Activated naive CD4-positive, alpha-beta T cell (primary cell): ENCODE data around the gene RFTN1.

Experiments
- DNase-seq, 4 experiments: peaks; one replicate each; lab custom pipeline; 2025; lab: John Stamatoyannopoulos, UW

Gene RFTN1, protein sequence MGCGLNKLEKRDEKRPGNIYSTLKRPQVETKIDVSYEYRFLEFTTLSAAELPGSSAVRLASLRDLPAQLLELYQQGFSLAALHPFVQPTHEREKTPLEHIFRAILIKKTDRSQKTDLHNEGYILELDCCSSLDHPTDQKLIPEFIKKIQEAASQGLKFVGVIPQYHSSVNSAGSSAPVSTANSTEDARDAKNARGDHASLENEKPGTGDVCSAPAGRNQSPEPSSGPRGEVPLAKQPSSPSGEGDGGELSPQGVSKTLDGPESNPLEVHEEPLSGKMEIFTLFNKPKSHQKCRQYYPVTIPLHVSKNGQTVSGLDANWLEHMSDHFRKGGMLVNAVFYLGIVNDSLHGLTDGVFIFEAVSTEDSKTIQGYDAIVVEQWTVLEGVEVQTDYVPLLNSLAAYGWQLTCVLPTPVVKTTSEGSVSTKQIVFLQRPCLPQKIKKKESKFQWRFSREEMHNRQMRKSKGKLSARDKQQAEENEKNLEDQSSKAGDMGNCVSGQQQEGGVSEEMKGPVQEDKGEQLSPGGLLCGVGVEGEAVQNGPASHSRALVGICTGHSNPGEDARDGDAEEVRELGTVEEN

DNA sequence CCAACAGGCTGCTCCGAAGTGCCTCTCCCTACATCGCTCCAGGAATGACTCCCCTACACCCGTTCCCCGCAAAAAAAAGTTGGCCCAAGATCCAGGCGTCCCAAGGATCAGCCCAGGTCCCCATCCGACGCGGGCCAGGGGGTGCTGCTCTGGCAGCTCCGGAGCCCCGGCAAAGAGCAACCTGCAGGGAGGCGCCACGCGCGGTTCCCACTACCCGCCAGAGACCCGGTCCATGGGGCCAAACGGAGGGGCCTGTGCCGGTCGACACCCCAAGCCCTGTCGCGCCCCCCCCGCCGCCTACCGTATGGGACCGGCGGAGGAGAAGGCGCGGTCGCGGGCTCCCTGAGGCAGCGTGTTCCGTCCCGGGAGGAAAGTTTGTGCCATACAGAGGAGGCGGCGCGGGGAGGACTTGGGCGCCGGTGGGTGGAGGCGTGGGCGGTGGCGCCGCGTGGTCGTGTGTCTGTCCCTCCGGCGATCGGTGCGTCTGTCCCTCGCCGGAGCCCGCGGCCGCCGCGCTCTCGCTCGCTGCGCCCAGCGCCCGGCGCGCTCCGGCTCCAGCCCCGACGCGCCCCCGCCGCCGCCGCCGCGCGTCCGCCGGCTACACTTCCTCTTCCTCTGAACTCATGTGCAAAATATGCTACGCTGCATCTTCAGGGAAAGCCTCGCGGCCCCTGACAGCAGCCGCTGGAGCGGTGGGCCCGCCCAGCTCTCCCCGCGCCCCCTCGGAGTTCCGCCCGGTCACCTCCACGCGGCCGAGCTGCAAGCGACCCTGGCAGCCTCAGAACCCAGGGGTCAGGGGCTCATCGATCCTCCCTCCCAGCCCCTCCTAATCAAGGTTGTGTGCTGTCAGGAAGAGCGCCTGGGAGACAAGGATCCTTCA lies at the start of gene RFTN1:
RFTN1 (minus strand) TSS at position 559 of the 880 bp plus-strand sequence. CDS start 19,830 bp downstream, outside the sequence.
- peak in 3 of 4 experiments; percentile 11 to 45 (median 17) for DNase-seq

DNA sequence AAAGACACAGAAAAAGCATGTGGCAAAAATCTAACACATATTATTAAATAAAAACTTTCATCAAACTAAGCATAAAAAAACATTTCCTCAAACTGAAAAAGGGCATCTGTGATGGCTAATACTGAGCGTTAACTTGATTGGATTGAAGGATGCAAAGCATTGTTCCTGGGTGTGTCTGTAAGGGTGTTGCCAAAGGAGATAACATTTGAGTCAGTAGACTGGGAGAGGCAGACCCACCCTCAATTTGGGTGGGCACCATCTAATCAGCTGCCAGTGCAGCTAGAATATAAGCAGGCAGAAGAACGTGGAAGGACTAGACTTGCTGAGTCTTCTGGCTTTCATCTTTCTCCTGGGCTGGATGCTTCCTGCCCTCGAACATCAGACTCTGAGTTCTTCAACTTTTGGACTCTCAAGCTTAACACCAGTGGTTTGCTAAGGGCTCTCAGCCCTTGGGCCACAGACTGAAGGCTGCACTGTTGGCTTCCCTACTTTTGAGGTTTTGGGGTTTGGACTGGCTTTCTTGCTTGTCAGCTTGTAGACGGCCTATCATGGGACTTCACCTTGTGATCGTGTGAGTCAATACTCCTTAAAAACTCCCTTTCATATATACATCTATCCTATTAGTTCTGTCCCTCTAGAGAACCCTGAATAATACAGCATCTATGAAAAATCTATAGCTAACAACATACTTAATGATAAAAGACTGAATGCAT lies 46.3 kb upstream of the RFTN1 start:
- no peak for DNase-seq

DNA sequence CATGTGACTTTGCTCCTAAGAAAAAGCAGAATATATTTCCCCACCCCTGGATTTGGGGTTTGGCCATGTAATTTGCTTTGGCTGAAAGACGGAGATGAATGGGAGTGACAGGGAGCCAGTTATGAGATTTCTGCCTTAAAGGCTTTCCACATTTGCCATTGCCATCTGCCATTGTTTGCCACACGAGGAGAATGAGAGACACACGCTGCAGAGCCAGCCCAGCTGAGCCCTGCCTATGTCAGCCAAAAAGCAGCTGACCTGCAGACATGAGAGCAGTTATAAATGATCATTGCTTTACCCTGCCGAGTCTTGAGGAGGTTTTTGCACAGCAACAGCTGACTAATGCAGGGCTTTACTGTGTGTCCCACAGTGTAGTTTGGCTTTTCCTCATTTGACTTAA lies 40.6 kb upstream of the RFTN1 start:
- no peak for DNase-seq

DNA sequence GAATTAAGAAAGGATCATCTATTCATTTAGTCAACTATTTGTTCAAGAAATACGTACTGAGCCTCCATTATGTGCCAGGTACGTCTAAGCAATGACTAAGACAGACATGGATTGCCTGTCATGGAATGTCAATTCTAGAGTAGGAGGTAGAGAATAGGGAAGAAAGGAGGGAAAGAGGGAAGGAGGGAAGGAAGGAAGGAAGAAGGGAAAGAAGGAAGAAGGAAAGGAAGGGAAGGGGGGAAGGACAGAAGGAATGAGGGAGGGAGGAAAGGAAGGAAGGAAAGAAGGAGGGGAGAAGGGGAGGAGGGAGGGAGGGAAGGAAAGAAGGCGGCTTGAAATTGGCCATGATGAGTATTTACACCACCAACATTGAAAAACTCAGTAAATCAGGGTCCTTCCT lies 39.3 kb upstream of the RFTN1 start:
- no peak for DNase-seq

DNA sequence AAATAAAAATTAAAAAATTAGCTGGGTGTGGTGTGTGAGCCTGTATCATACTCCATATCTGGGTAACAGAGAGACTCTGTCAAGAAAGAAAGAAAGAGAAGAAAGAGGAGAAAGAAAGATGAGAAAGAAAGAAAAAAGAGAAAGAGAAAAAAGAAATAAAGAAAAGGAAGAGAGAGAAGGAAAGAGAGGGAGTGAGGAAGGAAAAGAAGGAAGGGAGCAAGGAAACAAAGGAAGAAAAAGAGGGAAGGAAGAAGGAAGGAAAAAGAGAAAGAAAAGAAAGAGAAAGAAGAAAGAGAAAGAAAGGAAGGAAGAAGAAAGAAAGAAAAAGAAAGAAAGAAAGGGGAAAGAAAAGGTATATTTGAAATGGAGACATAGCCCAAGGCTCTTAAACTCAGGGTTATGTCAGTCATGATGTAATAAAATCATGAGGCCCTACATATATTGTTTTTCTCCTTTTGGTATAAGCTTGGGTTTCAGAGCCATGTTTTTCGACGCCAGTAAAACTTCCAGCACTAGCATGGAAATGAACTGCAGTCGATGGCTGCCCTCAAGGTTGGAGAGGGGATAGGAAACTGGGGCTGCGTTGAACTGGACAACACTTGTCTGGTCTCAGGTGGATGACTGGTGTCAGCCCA lies 38.0 kb upstream of the RFTN1 start:
- no peak for DNase-seq

DNA sequence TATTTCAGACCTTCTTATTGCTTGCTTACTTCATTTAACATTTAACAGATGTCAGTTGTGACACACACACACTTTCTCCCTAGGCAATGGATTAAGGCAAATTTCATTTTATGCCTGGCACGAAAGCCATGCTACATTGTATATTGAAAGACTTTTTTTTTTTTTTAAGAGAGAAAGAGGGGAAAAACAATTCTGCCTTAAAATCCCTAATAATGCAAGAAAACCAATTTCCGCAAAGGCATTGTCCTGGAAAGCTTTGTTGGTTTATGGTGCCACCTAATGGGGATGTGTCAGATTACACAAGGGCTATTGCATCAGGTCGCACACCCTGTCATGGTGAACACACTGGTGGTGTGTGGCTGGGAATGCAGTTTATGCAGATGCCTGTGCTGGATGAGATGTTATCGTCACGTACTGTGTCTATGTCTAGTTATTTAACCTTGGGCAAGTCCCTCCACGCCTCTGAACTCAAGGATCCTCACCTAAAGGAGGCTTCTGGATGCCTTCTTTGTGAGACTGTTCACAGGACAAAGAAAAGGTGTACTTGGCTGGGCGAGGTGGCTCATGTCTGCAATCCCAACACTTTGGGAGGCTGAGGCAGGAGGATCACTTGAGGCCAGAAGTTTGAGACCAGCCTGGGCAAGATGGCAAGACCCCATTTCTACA lies 37.3 kb upstream of the RFTN1 start:
- DNase-seq, result peak; percentile 11 to 37 (median 14)

DNA sequence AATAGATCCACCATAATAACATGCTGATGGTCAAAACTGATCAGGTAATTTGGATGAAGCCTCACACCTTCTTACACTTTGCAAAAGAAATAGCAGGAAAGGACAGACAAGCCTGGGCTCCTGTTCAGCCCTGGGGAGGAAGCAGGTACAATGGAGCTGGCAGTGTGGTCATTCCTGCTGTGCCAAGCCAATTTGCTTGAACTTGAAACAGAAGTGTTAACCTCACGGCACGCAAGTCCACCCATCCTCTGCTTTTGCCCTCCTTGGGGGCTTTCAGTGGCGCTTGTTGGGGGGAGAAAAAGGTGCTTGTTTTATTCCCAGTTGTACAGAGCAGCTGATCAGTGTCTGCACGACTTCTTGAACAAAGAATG lies 36.8 kb upstream of the RFTN1 start:
- DNase-seq, result no peak

DNA sequence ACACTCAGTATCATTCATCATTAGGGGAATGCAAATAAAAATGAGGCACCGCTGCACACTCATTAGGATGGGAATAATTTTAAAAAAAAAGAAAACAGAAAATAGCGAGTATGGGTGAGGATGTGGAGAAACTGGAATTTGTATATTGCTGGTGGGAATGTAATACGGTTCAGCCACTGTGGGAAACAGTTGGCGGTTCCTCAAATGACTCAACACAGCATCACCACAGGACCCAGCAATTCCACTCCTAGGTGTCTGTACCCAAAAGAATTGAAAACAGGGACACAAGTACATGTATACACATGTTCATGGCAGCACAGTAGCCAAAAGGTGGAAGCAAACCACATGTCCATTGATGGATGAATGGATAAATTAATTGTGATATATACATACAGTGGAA lies 35.2 kb upstream of the RFTN1 start:
- DNase-seq, result no peak

DNA sequence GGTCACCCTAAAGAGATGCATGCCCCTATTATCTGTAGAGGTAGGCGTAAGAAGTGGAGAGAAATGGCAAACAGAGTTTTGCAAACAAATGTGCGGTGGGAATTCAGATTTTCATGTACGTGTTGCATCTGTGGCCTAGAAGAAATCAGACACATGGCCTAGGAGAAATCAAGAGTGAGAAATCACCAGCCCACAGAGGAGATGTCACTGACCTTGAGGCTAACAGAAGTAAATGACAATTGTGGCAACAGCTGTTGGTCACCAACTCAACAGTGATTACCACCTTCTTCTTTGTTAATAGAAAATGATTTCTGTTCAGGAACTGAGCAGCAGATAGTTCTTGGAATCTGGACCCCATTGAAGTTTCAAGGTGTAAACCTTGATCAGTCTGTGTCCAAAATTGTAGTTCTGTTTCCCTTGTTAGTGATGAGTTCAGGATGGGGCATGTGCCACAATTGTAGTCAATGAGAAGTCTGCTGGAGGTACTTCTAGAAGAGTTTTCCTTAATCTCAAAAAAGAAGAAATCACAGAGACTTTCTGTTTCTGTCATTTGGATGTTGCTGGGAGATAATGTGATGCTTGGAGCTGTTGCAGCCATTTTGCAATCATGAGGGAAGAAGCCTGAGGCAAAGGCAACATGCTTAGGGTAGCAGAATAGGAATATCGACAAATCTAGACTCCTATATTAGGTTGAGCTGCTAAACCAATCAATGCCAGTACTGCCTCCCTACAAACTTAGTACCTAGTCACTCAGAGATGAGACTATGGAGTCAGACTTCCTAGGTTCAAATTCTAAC lies 34.3 kb upstream of the RFTN1 start:
- no peak for DNase-seq

DNA sequence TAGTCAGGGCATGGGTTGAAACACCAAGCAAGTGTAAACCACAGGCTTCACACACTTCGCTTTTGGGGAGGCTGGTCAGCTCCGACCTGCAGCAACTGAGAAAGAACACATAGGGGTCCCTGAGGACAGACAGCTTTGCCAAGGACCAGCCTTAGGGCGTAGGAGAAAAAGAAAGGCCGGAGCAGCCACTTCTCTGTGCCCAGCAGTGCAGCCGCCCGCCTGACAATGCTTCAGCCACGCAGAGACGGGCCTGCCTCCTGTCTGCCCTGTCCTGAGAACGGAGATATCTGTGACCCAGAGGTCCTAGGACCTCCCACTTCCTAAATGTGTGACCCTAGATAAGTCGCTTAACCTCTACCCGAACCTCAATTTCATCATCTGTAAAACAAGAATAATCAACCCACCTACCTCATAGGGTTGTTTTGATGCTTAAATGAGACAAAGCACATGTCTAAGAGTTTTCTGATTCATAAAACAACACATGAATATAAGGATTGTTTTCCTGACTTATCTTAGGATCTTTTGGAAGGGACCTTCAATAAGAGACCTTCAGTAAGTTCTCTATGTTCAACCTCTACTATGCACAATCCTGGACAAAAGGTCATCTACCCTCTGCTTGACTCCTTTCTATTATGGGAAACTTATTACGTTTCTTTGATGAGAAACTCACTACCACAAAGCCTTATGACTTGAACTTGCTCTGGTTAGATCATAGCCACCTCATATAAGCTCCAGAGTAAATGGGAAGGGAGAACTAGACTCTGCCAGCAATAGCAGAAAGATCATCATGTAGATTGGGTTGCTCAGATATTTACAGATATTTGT lies 32.9 kb upstream of the RFTN1 start:
- no peak for DNase-seq

DNA sequence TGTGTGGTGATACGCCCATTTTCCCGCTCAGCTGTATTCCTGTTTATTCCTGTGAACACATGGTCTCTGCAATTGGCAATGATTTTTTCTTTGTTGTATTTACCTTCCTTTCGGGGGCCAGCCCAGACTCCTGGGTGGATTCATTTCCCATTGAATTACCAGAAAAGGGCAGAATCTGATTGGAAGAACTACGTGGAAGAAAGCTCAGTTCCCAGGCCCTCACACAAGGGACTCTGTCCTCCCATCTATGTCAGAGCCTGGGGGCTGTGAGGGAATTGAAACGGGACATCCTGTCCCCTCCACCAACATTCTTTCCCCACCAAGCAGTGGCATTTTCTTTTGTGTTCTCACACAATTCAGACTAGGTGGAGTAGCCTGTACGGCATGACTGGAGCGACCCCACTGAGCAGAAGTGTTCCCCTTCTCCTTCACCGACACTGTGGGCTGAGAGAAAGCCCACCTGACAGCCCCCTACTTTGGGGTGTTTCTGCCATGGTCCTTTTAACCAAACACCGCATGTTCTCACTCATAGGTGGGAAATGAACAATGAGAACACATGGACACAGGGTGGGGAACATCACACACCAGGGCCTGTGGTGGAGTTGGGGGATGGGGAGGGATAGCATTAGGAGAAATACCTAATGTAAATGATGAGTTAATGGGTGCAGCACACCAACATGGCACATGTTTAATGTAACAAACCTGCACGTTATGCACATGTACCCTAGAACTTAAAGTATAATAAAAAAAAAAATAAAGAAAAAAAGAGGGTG lies 32.1 kb upstream of the RFTN1 start:
- no peak for DNase-seq

DNA sequence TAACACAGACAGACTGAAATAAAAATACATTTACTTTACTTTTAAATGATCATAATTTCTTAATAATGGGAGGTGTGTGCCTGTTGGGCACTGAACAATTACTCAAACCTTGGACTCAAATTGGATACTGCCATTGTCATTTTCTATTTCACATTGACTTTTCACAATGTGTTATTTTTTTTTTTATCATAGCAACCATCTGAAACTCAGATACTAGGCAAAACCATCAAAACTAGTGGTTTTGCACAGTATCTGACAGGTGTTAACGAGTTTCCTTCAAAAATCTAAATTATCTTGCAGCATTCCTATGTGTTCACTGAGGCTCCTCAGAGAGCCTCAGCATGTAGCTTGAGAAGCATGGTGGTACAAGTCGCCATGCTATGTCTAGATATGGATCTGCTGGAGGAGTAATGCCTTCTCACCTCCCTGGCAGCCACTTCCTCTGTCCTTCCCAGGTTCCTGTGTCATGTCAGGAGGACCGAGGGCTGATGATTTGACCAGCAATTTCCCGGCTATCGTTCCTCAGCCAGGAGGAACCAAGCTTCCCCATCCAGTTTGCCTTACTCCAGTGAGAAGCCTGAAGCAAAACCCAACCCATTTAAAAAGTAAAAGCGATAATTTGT lies 29.9 kb upstream of the RFTN1 start:
- DNase-seq, result no peak

DNA sequence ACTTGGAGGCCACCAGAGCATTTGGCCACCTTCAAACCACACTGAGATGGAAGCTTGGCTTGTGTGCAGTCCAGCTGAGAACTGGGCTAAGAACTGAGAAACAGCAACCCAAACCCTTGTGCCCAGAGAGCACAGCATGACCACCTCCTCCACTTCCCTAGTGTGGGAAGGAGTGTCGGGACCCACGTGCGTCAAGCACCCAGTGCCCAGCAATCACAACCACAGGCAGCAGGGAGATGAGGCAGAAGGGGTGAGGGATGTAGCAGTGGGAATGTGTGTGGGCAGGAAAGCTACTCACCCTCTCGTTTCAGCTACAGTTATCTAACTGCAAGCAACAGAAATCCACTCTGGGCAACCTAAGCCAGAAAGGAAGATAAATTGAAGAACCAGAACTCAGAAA lies 25.0 kb upstream of the RFTN1 start:
- no peak for DNase-seq

DNA sequence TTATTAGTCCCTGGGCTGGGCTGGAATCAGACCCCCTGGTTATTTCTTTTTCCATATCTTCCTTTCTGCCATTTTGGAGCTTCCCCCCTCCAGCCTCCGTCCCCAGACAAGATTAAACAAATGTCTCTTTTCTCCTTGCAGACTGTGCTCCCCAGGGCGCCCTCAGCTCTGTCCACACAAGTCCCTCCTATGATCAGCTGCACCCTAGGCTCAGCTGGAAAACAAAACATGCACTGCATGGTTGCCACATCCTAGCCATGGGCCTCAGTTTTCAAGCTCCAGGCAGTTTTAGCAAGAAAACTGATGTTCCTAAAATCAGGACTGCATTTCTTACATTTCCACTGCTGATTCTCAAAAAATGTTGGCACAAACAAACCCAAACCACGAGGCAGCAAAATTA lies 23.5 kb upstream of the RFTN1 start:
- DNase-seq, result no peak

DNA sequence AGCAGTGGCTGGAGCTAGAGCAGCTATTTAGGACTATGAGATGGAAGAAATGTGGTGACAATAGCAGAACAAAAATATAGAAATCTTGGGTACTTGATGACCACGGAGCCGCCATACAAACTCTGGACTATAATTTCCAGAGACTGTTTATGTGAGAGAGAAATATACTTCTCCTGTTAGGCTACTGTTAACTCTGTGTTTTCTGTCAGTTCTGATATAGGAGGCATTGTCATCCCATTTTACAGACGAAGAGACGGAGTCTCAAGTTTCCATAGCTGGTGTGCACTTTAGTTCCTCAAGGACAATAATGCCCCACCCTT lies 22.8 kb upstream of the RFTN1 start:
- no peak for DNase-seq

DNA sequence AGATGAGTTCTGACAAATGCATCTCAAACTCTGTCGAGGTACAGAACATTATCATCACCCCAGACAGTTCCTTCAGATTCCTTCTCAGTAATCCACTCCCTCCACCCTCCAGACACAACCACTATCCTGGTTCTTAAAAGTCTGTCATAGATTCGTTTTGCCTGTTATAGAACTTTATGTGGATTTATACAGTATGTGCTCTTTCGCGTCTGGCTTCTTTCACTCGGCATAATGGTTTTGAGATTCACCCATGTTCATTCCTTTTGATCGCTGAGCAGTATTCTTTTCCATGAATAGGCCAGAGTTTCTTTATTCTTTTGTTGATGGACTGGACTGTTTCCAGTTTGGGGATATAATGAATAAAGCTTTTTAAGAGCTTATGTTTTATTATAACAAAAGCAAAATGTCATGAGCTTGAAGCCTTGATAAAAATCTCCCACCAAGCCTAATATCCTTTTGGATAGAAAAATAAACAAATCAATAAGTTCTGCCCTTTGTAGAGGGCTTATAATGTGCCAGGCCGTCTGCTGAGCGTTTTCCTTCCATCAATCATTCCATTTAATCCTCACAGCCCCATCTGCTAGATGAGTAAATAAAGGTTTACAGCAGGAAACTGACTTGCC lies 21.3 kb upstream of the RFTN1 start:
- no peak for DNase-seq

DNA sequence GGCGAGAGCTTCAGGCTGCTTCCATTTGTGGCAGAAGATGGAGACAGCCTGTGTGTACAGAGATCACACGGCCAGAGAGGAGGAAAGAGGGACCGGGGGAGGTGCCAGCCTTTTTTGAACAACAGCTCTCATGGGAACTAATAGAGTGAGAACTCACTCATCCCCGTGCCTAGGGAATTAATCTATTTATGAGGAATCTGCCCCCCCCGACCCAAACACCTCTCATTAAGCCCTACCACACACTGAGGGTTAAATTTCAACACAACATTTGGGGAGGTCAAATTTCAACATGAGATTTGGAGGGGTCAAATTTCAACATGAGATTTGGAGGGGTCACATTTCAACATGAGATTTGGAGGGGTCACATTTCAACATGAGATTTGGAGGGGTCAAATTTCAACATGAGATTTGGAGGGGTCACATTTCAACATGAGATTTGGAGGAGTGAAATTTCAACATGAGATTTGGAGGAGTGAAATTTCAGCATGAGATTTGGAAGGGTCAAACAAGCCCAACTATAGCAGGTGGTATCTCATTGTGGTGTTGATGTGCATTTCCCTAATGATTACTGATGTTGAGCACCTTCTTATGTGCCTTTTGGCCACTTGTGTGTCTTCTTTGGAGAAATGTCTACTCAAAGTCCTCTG lies 20.6 kb upstream of the RFTN1 start:
- DNase-seq, result no peak
